Measurements from ENCODE around the gene RAB31. TPM values are rescaled to one million over a fixed set of nuclear protein-coding genes. Genes with fewer than 3 reads are reported as not detected.

The RAB31 gene
- total and polyA plus RNA-seq, 2 of the 13 experiments (the other 11 are each of a cell fraction or from before 2014, with no cell fraction given): 1.1 to 1.7 TPM

DNA sequence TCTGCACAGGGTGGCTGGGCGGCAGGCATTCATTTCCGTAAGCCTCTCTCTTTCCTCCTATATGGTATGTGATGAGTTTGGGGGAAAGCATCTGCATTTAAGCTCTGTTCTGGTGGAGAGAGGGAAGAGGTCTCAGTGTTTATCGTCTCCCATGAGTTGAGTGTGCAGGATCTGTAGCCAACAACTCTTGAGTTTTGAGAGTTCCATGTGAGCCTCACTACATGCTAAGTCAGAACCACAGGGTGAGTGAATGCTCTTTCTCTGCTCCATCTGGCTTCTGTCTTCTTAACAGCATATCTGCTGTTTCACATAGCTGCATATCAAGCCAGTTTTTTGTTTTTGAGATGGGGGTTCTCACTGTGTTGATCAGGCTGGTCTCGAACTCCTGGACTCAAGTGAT lies 22.7 kb downstream of the RAB31 start (continued):
- TF ChIP-seq, protein P1, sequence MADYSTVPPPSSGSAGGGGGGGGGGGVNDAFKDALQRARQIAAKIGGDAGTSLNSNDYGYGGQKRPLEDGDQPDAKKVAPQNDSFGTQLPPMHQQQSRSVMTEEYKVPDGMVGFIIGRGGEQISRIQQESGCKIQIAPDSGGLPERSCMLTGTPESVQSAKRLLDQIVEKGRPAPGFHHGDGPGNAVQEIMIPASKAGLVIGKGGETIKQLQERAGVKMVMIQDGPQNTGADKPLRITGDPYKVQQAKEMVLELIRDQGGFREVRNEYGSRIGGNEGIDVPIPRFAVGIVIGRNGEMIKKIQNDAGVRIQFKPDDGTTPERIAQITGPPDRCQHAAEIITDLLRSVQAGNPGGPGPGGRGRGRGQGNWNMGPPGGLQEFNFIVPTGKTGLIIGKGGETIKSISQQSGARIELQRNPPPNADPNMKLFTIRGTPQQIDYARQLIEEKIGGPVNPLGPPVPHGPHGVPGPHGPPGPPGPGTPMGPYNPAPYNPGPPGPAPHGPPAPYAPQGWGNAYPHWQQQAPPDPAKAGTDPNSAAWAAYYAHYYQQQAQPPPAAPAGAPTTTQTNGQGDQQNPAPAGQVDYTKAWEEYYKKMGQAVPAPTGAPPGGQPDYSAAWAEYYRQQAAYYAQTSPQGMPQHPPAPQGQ (CRISPR knock-in tag; IDR thresholded peaks at IDR 0.05; ENCODE audit: borderline replicate concordance): no peak
- TF ChIP-seq ZEB1 (IDR thresholded peaks at IDR 0.05; ENCODE audit: insufficient replicate concordance, low read depth) (no peak), MAFK (conservative IDR thresholded peaks at IDR 0.05 in 1 of 2, IDR thresholded peaks at IDR 0.05 in 1 of 2; ENCODE audit: low read length in 2 of 2) (no peak)
- TF ChIP-seq, protein P2, sequence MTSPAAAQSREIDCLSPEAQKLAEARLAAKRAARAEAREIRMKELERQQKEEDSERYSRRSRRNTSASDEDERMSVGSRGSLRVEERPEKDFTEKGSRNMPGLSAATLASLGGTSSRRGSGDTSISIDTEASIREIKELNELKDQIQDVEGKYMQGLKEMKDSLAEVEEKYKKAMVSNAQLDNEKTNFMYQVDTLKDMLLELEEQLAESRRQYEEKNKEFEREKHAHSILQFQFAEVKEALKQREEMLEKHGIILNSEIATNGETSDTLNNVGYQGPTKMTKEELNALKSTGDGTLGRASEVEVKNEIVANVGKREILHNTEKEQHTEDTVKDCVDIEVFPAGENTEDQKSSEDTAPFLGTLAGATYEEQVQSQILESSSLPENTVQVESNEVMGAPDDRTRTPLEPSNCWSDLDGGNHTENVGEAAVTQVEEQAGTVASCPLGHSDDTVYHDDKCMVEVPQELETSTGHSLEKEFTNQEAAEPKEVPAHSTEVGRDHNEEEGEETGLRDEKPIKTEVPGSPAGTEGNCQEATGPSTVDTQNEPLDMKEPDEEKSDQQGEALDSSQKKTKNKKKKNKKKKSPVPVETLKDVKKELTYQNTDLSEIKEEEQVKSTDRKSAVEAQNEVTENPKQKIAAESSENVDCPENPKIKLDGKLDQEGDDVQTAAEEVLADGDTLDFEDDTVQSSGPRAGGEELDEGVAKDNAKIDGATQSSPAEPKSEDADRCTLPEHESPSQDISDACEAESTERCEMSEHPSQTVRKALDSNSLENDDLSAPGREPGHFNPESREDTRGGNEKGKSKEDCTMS (CRISPR knock-in tag; conservative IDR thresholded peaks at IDR 0.05): no peak
- TF ChIP-seq, protein P3, sequence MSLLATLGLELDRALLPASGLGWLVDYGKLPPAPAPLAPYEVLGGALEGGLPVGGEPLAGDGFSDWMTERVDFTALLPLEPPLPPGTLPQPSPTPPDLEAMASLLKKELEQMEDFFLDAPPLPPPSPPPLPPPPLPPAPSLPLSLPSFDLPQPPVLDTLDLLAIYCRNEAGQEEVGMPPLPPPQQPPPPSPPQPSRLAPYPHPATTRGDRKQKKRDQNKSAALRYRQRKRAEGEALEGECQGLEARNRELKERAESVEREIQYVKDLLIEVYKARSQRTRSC (CRISPR knock-in tag; IDR thresholded peaks at IDR 0.05; ENCODE audit: low read depth): no peak
- TF ChIP-seq, protein P4, sequence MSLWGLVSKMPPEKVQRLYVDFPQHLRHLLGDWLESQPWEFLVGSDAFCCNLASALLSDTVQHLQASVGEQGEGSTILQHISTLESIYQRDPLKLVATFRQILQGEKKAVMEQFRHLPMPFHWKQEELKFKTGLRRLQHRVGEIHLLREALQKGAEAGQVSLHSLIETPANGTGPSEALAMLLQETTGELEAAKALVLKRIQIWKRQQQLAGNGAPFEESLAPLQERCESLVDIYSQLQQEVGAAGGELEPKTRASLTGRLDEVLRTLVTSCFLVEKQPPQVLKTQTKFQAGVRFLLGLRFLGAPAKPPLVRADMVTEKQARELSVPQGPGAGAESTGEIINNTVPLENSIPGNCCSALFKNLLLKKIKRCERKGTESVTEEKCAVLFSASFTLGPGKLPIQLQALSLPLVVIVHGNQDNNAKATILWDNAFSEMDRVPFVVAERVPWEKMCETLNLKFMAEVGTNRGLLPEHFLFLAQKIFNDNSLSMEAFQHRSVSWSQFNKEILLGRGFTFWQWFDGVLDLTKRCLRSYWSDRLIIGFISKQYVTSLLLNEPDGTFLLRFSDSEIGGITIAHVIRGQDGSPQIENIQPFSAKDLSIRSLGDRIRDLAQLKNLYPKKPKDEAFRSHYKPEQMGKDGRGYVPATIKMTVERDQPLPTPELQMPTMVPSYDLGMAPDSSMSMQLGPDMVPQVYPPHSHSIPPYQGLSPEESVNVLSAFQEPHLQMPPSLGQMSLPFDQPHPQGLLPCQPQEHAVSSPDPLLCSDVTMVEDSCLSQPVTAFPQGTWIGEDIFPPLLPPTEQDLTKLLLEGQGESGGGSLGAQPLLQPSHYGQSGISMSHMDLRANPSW (CRISPR knock-in tag; IDR thresholded peaks at IDR 0.05; ENCODE audit: borderline replicate concordance): no peak
